Occipital lobe (tissue), 2 donors: ENCODE measurements around the gene CYP3A7. TPM values are rescaled to one million over a fixed set of nuclear protein-coding genes. Genes with fewer than 3 reads are reported as not detected.
"Not testable (repeated sequence)": the region's sequence is repeated elsewhere in the genome, so short reads cannot be mapped to it uniquely, and the experiment has no call there.

ENCODE experiments used
- DNase-seq: peaks from one replicate; lab custom pipeline; 2025; lab: John Stamatoyannopoulos, UW
- total RNA-seq: library from RNA; depleted of rRNA; stranded (reverse); fragments of >200 nt; gene quantifications from one replicate; pipeline ENCODE4 v1.2.3, GENCODE V29; 2014

The CYP3A7 gene
- not detected for total RNA-seq

DNA sequence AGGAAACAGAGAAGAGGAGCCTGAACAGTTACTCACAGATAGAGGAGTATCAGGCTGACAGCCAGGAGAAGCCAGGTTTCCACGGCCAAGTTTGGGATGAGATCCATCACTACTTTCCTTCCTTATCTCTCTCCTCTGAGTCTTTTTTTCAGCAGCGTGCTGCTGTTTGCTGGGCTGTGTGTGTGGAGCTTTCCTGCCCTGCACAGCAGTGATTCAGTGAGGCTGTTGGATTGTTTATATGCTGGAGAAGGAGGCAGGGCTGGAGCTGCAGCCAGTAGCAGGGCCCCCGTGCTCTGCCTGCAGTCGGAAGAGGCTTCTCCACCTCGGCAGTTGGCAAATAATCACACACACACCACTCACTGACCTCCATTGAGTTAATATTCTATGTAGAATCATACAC lies at the start of gene CYP3A7:
Gene CYP3A7, minus strand, starts transcription at position 210 of the 400 bp plus-strand sequence. Its CDS starts 103 bp downstream, at position 107.
- DNase-seq: no peak

DNA sequence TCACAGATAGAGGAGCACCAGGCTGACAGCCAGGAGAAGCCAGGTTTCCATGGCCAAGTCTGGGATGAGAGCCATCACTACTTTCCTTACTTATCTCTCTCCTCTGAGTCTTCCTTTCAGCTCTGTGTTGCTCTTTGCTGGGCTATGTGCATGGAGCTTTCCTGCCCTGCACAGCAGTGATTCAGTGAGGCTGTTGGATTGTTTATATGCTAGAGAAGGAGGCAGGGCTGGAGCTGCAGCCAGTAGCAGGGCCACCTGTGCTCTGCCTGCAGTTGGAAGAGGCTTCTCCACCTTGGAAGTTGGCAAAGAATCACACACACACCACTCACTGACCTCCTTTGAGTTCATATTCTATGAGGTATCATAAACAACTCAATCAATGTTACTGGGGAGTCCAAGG lies 49.0 kb upstream of the CYP3A7 start, which contains the start of gene CYP3A4:
Gene CYP3A4, minus strand, starts transcription at position 178 of the 400 bp plus-strand sequence. Its CDS starts 103 bp downstream, at position 75.
- no peak for DNase-seq

DNA sequence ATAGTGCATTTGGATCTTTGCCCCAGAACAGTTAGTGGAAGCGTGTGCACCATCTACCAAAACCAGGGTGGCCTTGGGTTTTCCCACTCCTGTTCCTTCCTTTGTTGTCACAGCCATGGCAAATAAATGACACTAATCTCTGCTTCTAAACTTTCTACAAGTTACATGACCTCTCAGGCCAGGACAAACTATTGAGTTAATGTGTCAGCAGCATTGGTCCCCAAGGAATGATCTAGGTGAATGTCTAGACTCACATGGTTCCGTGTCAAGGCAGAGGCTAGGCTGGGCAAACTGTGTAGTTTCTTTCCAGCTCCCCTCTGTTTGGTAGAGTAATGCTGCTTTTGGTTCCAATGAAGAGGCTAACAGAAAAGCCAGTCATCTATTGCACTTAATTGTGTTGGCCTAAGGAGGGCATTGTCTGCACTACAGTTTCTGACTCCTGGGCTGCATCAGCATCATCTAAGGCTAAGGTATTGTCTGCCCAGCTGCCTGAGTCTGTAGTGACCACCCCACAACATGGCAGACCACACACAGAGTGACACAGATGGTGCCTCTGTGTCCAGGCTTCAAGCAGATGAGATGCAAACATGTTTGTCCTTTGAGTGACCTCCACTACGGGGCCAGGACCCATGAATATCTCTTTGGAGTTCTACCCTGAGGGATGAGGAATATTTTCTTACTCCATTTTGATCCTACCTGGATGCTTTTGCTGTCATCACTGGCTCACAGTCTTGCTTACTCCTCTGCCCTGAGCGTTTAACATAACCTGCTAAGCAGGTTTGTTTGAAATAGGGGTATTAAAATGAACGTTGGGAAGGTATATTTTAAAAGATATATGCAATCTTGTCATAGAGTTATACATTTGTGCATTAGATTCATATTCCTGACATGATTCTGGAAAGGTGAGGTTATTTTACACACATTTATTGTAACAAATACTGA lies 47.3 kb upstream of the CYP3A7 start:
- DNase-seq: no peak

DNA sequence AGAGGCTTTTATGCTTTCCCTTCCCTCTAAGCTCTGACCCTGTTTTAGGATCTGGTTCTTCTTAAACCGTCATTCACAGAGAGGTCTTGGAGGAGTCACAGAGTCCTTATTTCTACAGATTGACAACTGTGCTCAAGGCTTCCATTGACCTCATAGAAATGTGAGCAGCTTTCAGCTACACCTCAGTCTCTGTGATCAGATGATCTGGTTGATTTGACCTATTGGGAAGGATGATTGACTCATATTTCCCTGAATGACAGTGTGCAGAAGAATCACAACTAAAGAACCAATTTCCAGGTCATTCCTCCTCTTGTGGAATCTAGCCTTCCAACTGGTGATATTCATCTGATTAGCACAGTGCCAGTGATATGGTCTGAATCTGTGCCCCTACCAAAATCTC lies 45.6 kb upstream of the CYP3A7 start:
- DNase-seq: no peak

DNA sequence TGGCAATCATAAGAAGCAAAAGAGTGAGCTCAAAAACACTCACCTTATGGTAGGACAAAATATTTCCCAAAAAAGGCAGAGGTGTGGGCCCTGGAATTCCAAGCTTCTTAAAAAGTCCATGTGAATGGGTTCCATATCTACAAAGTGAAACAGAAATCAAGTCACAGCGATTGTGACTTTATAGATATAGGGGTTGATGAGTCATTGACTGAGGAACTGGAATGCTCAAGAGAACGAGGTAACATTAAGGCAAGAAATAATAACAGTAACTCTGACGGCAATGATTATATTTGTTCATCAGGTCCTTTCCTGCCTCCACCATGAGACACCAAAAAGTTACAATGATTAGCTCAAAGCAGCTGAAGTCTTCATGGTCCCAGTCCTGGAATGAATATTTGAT lies 45.0 kb upstream of the CYP3A7 start:
- DNase-seq: no peak

DNA sequence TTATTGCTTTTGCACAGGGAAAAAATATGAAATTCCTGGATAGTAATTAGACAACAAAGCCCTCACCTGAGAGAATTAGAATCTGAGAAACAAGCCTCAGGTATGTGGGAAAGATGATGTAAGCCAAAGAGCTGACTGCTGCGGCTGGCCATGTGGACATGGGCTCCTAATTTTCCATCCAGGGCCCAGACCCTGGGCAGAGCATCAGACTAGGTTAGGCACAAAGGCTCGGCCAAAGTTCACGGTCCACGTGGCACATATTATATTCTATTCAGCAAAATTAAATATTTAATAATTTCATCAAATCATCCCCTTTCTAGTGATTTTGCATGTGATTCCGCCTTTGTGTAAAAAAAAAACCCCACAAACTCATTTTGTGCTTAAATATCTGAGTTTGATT lies 43.9 kb upstream of the CYP3A7 start:
- DNase-seq: no peak

DNA sequence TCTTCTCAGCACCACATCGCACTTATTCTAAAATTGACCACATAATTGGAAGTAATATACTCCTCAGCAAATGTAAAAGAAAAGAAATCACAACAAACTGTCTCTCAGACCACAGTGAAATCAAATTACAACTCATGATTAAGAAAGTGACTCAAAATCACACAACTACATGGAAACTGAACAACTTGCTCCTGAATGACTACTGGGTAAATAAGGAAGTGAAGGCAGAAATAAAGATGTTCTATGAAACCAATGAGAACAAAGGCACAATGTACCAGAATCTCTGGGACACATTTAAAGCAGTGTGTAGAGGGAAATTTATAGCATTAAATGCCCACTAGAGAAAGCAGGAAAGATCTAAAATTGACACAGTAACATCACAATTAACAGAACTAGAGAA lies 38.4 kb upstream of the CYP3A7 start:
- not testable (repeated sequence) for DNase-seq

DNA sequence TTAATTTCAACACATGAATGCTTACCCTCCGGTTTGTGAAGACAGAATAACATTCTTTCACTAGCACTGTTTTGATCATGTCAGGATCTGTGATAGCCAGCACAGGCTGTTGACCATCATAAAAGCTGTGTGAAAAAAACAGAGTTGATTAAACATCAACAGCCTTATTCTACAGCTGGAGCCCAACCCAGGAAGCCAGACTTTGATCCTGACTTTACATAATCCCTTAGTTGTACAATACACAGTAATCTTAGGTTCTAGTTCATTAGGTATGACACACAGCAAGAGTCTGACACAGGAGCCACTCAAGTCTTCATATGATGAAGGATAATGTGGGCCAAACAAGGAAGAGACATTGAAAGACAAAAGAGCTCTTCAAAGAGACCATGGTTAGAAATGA lies 37.6 kb upstream of the CYP3A7 start:
- DNase-seq: no peak

DNA sequence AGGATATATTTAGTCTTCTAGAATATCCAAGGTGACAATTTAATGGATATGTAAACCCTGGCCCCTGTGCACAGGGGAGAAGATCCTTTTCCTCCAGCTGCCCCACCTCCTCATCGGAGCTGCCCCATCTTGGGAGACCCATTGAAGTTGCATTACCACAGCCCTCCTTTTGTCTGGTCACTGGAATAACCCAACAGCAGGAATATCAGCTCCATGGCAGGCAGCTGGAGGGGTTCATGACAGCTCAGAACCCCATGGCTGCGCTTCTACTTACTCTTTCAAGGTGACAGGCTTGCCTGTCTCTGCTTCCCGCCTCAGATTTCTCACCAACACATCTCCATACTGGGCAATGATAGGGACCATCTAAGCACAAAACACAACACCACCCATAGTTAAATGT lies 34.5 kb upstream of the CYP3A7 start:
- DNase-seq: not testable (repeated sequence)

DNA sequence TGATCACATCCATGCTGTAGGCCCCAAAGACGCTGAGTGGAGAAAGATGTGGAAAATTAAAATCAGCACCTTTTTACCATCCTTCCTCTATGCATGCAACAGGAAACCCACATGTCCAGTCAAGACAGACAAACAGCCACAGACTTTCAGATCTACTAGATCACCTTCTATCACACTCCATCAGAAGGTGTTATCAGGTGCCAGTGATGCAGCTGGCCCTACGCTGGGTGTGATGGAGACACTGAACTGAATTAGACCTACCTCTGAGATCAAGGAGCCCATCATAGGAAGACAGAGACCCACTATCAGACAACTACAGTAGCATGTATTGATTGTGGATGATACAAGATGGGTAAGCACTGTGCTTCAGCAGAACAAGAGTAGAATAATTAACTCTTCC lies 33.5 kb upstream of the CYP3A7 start:
- no peak for DNase-seq

DNA sequence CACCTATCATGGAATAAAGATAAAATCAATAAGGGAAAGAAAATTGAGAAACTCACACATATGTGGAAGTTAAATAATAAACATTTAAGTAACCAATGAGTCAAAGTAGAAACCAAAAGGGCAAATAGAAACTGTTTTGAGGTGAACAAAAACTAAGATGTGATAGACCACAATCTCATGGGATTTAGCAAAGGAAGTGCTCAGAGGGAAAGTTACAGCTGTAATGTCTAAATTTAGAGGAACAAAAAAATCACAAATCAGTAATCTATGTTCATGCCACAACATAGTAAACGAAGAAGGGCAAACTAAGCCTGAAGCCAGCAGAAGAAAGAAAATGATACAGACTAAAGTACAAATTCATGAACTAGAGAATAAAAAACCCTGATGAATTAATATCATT lies 32.7 kb upstream of the CYP3A7 start:
- no peak for DNase-seq

DNA sequence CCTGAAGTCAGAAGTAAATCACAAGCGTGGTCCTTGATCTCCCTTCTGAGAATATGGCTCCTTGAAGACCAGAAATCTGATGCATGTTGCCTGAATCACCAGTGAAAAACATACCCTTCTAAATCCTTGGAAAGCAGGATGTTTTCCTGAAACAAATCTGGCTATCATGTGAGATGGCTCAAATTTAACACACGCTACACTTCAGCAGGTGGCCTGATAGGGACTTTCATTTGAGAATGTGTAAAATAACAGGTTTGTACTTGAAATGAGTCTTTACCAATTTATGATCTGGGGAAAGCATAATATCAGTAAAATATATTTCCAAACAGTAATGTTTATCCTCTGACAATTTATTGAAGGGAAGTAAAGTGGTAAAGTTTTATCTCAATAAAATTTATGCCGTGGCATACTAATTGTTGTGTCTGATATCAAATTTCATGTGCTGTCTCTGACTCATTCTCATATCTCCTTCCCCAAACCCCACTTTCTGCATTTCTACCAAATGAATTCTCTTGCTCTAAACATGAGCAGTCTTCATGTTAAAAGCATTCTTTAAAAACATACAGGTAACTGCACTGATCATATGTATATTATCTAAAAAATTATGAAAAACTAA lies 31.6 kb upstream of the CYP3A7 start:
- DNase-seq: no peak

DNA sequence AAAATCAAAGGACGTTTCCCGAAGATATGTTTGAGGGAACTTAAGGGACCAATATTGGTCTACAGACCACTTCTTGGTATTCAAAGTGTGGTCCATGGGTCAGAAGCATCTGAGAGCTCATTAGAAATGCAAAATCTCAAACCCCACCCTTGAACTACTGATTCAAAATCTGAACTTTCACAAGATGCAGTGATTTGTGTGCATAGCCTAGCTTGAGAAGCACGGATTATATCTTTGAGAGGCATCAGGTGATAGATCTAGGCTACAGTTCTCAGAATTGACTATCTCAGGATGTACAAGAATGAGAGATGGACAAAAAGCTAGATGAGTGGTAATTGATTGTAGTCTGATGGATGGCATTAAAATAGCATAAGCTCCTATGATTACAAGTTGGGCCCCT lies 29.5 kb upstream of the CYP3A7 start:
- DNase-seq: no peak

DNA sequence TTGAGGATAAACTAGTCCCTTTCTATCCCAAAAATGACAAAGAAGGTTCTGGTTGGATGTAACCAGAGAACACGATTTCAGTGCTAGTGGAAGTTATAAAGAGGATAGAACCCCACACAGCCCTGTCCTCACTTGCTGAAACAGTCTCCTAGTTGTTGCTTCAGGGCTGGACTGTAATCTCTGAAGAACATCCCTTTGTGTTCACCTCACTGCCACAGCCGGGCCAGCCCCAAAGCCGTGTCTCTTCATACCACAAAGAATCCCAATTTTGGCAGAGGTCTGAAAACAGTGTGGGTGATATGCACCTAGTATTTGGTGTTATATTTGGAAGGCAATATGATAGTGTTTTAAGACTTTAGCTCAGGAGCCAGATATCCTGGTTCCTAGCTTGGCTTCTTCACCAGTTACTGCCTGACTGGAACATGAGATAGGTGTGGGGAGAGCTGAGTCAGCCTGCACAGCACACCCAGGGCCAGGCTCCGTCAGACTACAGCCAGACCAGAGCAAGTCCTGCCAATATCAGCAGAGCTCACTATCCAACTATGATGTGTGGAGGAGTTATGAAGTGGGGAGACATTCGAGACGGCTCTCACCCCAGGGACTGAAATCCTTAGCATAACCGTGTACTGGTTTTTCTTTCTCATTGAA lies 27.8 kb upstream of the CYP3A7 start:
- no peak for DNase-seq

DNA sequence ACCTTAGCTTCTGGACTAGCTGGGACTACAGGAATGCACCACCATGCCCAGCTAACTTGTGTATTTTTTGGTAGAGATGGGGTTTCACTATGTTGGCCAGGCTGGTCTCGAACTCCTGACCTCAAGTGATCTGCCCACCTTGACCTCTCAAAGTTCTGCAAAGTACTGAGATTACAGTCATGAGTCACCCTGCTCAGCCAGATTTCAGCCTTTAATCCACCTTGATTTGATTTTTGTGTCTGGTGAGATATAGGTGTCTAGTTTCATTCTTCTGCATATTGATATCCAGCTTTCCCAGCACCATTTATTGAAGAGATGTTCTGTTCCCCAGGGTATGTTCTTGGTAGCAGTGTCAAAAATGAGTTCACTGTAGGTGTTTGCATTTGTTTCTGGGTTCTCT lies 20.1 kb upstream of the CYP3A7 start:
- no peak for DNase-seq

DNA sequence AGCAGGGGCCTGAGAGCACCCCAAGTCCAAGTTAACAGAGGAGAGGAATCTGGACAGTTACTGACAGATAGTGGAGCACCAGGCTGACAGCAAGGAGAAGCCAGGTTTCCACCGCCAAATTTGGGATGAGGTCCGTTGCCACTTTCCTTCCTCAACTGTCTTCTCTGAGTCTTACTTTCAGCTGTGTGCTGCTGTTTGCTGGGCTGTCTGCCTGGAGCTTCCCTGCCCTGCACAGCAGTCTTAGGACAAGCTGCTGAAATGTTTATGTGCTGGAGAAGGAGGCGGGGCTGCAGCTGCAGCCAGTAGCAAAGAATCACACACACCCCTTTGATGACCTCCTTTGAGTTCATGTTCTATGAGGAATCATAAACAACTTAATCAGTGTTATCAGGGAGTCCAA lies 17.4 kb upstream of the CYP3A7 start:
- no peak for DNase-seq

DNA sequence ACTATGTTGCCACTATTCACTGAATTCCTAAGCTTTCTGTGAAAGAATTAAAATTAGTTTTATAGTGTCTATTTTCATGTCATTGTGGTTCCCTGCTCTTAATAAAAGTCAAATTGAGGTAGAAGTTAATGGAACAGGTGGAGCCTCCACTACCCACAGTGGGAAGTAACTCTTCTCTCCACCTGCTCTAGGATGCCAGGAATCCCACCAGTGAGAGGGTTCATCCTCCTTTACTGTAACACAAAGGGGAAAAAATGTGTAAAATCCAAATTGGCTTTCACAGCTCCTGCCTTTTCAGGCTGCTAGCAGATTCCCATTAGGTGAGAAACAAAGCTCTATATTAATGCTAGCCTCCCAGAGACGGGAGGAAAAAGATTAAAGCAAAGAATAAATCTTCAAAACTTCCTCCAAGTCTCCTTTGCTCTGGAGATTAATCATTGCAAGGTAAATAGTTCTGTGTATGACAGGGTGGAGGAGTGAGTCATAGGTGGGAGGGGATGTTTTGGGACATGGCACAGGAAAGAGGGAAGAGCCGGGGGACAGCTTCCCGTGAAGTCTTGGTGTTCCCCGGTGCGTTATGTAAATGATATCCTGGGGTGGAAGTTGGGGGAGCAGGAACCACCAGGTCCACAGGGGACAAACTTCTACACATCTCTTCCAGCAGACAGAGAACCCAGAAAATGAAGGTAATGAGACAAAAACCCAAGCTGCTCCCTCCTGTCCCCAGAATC lies 16.5 kb upstream of the CYP3A7 start:
- not testable (repeated sequence) for DNase-seq

DNA sequence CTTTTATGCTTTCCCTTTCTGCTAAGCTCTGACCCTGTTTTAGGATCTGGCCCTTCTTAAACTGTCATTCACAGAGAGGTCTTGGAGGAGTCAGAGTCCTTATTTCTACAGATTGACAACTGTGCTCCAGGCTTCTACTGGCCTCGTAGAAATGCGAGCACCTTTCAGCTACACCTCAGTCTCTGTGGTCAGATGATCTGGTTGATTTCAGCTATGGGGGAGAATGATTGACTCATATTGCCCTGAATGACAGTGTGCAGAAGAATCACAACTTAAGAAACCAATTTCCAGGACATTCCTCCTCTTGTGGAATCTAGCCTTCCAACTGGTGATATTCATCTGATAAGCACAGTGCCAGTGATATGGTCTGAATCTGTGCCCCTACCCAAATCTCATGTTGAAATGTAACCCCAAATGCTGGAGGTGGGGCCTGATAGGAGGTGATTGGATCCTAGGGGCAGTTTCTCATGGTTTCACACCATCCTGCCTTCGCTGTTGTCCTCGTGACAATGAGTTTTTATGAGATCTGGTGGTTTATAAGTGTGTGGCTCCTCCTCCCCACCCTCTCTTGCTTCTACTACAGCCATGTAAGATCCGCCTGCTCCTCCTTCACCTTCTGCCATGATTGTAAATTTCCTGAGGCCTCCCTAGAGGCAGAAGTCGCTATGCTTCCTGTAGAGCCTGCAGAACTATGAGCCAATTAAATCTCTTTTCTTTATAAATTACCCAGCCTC lies 14.0 kb upstream of the CYP3A7 start:
- DNase-seq: no peak

DNA sequence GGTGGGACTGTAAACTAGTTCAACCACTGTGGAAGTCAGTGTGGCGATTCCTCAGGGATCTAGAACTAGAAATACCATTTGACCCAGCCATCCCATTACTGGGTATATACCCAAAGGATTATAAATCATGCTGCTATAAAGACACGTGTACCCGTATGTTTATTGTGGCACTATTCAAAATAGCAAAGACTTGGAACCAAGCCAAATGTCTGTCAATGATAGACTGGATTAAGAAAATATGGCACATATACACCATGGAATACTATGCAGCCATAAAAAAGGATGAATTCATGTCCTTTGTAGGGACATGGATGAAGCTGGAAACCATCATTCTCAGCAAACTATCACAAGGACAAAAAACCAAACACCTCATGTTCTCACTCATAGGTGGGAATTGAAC lies 11.9 kb upstream of the CYP3A7 start:
- DNase-seq: not testable (repeated sequence)

DNA sequence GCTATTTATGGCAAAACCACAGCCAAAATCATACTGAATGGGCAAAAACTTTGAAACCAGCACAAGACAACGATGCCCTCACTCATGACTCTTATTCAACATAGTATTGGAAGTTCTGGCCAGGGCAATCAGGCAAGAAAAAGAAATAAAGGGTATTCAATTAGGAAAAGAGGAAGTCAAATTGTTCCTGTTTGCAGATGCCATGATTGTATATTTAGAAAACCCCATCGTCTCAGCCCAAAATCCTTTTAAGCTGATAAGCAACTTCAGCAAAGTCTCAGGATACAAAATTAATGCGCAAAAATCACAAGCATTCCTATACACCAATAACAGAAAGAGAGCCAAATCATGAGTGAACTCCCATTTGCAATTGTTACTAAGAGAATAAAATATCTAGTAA lies 10.4 kb upstream of the CYP3A7 start:
- DNase-seq: not testable (repeated sequence)
